HG03354 (cell line): Measurements from ENCODE around the gene LZTFL1.
"Not testable (repeated sequence)": the region's sequence is repeated elsewhere in the genome, so short reads cannot be mapped to it uniquely, and the experiment has no call there.

Source experiments
- ATAC-seq: cut with Tn5 transposase; IDR thresholded peaks from one replicate; pipeline ENCODE4 v1.9.1; 2021; ENCODE audit warnings: mild to moderate bottlenecking; ENCODE audit not compliant: unreplicated experiment, poor library complexity, severe bottlenecking

The LZTFL1 gene

DNA sequence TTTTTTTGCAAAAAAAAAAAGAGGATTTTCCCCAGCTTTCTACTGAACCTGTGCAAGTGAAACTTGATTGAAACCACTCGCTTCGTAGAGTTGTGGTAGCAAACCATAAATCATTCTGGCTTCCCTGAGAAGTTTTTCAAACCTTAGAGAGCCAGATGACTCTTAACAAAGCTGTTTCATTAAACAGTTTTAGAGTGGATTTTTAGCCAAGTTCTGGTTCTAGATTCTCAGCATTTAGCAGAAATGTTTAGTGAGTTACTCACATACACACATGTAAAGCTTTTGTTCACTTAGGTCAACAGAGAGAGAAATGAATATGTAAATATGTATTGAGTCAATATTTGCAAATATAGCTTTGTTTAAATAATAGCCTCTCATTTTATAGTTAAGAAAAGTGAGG lies 26.3 kb upstream of the LZTFL1 start:
- ATAC-seq = no peak

DNA sequence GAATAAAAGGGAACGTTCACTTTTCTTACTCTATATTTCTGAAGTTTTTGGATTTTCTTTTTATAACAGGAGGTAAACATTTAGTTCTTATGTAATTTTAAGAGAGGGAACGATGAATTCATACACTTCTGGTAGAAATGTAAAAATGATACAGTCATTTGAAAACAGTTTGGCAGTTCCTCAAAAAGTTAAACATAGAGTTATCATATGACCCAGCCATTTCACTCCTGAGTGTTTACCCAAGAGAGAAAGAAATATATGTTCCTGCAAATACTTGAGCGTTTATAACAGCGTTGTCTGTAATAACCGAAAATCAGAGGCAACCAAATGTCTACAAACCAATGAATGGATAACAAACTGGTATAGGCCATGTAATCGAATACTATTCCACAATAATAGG lies 23.6 kb upstream of the LZTFL1 start:
- no peak for ATAC-seq

DNA sequence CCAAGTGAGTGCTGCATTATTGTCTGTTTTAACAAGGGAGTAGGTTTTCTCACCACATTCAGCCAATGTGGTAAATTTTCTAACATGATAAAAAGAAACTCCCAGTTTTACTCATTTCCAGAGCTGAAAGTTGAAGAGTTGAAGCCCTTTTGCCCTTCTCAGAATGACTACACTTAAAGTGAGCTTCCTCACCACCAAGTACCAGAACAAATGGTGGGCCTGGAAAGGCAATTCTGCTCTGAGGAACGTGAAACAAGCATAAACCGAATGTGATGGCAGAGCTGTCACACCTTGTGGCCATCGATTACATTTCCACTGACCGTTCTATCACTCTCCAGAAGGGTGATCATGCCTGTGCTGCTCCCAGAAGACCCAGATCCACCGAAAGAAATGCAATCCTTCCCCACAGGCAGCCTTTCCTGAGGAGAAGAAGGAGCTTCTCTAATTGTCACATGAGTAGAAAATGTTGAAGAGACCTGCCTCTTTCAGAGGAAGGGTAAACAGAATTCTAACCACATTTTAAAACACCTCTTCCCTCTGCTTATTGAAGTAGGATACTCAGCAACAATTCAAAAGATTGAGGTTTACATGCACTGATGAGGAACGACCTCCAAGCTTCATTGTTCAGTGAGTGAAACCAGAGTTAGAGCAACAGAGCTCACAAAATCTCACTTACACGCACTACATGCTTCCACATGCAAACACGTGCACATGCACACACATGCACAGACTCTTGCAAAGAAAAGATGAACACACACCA lies 23.0 kb upstream of the LZTFL1 start:
- peak; percentile 75 for ATAC-seq

DNA sequence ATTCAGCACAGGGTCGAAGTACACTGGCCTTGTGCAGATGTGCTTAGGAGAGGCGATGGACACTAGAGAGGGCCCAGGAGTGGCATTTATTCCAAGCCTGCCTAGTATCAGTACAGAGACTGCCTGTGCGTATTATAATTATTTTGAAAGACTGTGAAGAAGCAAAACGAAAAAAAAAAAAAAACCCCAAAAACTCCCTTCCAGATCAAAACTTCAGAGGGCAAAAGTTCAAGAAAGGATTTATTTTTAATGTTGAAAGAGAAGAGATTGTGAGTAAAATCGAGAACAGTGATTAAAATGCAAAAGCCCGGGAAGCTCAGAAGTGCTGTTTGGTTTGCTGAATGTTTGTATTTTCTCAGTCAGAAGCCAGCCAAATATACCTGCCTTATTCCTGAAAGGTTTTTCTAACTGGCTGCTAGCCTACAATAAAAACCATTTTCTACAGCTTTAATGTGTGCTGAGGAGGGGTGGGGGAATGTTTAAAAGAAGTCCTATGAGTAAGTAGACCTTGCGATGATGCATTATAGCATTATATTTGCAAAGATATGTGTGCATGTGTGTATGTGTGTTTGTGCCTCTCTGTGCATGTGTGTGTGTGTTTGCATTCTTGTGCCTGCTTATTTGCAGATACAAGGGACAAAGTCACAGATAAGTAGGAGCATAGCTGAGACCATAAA lies 19.3 kb upstream of the LZTFL1 start:
- peak; percentile 52 for ATAC-seq

DNA sequence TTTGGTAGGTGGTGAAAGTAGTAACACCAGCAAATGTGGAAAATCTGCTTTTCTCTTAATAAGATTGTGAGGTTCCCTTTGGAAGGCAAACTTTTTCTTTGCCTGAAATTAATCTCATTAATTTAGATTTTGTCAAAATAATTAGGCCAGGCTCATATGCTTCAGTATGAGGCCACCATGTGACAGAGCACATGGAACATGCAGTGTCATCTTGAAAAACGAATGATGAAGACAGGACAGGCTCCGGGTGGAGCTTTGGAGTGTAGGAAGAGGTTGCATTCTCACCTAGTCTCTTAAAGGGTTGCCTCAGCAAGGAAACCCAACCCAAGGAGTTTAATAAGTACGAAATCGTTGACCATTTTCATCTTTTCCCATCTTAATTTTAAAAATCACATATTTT lies 18.6 kb upstream of the LZTFL1 start:
- no peak for ATAC-seq

DNA sequence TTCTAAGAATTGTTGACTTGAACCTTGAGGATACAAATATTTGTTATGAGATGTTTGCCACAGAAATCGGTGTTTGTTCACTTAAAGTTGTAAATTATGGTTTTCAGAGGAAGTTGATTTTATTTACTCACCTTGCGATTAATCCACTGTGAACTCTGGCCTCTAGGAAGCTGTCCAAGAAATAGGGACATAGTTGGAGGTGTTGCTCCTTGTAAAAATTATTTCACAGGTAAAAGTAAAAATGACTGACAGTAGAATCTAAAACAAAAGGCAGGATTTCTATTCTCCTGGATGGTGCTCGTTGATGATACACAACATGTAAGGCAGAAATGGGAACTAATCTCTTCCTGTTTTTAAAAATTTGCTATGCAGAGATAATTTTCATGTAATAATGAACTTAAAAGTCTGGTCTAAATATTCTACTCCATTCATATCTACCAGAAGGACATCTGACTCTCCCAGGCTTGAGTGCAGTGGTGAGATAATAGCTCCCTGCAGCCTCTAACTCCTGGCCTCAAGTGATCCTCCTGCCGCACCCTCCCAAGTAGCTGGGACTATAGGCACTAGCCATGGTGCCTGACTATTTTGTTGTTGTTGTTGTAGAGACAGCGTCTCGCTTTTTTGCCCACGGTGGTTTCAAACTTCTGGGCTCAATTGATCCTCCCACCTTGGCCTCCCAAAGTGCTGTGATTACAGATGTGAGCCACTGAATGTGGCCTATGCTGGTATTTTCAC lies 17.1 kb upstream of the LZTFL1 start:
- no peak for ATAC-seq

DNA sequence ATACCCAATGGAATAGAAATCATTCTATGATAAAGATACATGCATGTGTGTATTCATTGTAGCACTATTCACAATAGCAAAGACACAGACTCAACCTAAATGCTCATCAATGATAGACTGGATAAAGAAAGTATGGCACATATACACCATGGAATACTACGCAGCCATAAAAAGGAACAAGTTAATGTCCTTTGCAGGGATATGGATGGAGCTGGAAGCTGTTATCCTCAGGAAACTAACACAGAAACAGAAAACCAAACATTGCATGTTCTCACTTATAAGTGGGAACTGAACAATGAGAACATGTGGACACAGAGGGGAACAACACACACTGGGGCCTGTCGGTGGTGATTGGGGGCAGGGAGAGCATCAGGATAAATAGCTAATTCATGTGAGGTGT lies 15.1 kb upstream of the LZTFL1 start:
- not testable (repeated sequence) for ATAC-seq

DNA sequence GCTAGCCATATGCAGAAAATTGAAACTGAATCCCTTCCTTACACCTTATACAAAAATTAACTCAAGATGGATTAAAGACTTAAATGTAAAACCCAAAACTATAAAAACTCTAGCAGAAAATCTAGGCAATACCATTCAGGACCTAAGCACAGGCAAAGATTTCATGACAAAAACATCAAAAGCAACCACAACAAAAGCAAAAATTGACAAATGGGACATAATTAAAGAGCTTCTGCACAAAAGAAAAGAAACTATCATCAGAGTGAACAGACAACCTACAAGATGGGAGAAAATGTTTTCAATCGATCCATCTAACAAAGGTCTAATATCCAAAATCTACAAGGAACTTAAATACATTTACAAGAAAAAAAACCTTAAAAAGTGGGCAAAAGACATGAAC lies 14.4 kb upstream of the LZTFL1 start:
- ATAC-seq = not testable (repeated sequence)

DNA sequence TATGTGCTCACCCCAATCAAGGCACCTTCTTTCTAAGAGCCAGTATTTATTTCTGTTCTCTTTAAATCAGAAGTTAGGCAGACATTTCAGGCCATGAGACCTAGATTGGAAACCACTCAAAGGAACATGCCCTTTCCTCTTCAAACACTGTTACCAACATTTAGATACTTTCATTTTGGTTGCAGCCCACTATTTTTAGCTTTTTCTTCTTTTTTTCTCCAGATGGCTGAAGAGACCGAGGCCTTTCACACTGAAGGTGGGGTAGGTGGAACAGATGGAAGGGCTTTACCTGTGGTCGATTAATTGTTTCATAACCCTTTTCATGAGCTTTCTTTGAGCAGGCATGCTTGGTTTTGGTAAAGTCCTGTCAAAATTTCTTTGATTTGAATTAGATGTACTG lies 10.9 kb upstream of the LZTFL1 start:
- no peak for ATAC-seq

DNA sequence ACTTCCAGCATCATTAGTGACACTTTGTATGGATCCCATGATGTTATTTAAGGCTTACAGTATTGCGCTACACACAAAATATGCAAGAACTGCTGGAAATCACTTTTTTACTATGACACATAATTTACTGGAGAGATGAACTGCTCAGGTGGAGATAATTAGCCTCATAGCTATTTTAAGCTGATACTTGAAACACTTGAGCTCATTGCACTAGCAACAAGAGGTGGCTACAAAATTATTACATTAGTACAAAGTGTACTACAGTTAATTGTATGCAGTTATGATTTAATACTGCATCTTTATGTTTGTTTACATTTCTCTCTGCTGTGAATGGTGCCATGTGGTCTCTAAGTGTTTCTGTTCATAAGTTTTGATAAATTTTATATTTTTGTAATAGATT lies 6.5 kb upstream of the LZTFL1 start:
- ATAC-seq = no peak

DNA sequence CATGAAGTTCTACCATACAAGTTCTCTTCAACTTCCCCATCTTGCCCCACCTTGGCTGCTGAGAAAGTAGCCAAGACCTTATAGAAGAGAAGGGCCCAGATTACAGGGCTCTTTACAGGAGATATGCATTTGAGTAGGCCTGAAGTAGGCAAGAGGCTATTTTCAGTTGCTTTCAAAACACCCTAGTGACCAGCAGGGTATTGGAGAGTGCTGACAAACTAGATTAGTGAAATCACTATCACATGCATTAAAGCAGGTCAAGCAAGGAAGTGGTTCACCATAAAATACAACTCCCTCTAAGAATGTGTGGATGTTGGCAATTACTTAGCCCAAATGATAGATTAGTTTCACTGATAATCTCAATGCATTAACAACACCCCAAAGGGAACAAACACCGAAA lies 2.7 kb upstream of the LZTFL1 start:
- no peak for ATAC-seq

DNA sequence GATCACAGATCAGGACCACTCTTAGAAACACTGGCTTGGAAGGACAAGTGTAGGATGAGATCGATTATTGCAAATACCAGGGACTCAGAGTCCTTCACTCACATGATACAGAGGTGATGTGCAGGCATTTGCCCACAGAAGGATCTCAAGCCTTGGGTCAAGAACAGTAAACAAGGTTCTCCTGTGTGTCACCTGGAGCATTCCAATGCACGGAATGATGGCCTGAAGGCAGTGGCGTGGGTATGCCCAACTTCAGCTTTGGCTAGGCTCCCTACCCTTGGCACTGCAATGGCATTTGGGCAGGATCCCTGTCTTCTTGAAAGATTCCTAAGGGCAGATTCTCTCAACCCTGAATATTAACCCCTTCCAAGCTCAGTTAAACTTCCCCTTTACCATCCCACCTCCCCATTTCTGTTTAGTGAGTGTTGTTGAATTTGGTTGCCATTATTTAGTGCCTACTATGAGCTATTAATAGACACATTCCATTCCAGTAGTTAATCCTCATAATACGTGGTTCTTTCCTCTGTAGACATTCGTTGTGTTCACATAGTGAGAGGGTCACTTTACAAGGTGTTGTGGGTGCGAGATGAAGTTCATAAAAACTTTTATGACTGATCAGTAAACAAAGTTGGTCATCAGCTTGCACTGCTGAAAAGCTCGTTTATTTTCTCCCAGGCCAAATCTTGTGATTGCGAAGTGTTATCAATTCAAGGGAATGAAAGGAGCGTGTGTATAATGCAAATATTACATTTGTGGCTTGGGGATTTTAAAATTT lies 1.1 kb upstream of the LZTFL1 start:
- ATAC-seq = no peak

DNA sequence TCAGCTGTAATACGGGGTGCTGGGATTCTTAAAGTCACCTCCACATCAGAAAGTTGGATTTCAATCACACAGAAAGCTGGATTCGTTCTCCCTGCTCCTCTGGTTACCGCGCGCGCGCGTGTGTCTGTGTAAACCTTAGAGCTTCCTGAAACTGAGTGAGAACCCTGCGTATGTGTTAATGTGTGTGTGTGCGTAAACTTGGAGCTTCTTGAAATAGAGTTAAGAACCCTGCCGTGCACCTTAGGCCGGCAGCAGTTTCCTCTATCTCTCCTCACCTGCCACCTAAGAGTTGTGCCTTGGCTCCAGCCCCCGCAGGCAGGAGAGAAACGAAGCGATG lies 531 bp downstream of the LZTFL1 start:
- ATAC-seq = peak; percentile 38

DNA sequence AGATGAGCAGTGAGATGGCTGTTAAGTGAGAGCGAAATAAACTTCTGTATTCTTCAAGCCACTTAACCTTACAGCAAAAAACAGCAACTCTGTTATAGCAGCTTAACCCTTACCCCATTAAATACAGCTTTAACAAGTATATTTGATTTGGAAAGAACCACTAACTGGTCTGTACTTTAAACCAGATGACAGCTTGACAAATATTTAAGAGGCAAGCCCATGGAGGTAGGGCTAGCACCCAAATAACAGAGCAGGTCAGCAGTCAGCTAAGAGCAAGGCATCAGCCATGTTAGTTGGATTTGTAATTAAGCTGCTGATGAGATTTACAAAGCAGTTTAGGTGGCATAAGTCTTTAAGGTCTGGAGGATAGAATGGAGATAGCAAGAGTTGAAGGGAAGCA lies 3.5 kb downstream of the LZTFL1 start:
- no peak for ATAC-seq

DNA sequence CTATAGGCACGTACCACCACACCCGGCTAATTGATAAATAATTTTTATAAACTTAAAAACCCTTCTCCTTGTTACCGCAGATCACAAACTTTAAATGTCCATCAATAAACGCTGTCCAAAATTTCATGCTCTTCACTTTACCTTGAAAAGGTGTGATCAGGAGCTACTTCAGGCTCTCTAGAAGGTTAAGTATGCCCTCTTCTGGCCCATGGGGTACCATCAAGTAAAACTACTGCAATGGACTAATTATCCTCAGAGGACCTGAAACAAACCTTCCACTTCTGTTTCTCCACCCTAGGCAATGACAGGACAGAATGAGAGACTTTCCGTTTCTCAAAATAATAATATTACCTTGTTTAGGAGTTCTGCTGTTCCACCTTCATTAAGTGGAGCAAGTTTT lies 9.2 kb downstream of the LZTFL1 start:
- no peak for ATAC-seq

DNA sequence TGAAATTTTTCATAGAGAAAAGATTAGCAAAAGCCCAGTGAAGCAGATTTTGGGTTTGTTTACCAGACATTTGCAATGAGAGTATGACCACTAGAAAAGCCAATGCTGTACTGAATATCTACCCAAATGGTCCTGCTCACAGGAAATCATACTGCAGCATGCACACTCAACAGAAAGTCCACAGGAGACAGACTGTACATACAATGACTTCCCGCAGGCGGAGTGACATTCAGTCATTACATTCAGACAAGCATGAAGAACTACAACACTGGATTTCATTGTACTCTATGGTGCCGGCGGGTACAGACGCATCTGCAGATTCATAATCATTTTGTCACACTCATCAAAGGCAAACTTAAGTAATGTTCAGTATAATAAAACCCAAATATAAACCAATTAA lies 11.8 kb downstream of the LZTFL1 start:
- ATAC-seq = no peak

DNA sequence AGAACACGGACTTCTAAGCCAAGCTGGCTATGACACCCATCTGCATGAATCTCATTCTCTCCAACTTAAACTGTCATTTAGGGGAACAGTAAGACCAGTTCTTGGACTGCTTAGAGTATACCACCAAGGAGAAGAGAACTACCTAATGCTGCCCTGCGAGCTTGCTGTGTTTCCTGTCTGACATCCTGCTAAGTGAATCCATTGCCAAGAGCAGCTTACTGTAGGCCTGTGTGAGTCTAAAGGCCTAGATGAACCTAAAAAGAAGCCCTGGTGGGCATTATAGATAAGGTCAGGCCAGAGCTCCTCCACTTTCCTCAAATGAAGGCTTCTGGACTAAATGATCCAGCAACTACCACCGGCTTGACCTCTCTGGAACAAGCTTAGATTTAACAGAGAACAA lies 15.0 kb downstream of the LZTFL1 start:
- ATAC-seq = no peak

DNA sequence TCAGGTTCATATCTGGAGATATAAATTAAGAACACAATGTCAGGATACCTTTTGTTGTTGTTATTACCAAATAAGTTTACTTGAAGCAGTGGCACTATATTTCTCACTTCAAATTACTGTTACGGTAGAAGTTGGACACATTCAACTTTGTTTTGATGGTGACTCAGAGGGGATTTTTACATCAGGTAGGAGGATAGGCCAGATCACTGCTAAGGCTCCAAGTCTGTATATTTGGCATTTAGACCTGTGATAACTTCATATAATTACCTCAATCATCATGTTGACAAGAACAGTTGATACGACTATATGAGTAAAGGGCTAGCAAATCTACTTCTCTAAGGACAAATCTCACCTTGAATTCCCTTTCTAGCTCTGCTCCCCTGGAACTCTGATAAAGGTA lies 15.6 kb downstream of the LZTFL1 start:
- no peak for ATAC-seq

DNA sequence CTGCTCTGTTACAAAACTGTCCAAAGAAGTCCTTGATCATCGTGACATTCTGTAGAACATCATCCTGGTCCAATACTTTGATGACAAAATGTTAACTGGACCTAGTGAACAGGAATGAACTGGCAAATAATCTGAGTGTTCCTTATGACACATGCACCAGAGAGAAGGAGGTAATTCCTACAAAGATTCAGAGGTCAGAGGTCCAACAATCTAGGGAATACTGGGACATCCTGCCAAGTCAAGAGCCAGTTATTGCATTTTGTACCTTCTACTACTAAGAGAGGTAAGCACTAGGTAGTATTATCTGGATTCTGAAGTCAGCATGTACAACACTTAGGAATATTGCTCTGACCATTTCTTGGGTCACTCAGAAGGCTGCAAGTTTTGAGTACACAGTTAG lies 20.8 kb downstream of the LZTFL1 start:
- no peak for ATAC-seq

DNA sequence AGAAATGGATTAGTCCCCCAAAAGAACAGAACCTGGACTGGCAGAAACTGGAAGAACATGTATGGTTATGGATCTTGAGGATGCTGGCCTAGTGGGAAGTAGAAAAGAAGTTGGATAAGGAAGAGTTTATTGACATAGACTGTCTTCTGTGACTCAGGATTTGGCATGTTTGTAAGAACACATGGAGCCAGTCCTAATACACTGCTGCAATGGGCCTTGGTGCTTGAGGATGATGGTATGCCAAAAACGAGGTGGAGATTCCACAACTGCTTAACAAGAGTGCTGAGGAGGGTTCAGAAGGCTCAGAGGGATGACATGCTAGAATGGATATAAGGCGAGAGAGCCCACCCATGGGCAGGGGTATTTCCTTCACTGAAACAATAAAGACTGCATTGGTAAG lies 22.4 kb downstream of the LZTFL1 start:
- ATAC-seq = no peak
